ENCODE measurements around the gene DOCK7. TPM values are rescaled to one million over a fixed set of nuclear protein-coding genes. Genes with fewer than 3 reads are reported as not detected.
A peak's percentile ranks its signal among the peaks of the same experiment; 100 is the strongest.
"Not testable (repeated sequence)": the region's sequence is repeated elsewhere in the genome, so short reads cannot be mapped to it uniquely, and the experiment has no call there.

Gene DOCK7
- total RNA-seq, 2 experiments from 2014 or later = 11.9 to 13.7 TPM

DNA sequence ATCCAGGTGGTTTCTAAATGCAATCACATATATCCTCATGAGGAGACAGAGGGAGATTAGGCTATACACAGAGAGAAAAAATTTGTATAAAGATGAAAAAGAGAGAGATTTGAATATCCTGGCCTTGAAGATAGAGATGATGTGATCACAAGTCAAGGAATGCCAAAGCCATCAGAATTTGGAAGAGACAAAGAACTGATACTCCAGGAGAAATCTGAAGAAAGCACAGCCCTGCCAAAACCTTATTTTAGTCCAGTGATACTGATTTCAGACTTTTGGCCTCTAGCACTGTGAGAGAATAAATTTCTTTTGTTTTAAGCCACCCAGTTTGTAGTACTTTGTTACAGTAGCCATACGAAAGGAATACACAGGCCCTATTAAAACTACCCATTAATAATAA, 33.4 kb downstream of the DOCK7 start:
- DNase-seq = no peak
- Mint-ChIP-seq H3K9me3 (ENCODE audit: low read depth) (no peaks in the 10 kb centered on the region), H3K27me3 (no peaks in the 10 kb centered on the region), H3K36me3 (ENCODE audit: low read depth) (peaks cover 3% of the 10 kb centered on the region), H3K27ac (no peak overlapping the region), H3K4me3 (no peak overlapping the region), H3K4me1 (no peaks in the 10 kb centered on the region)
- intact Hi-C loops (cut with DNase I, micrococcal nuclease) = no loop called here
- CTCF ChIA-PET = no interaction called here
- POLR2A ChIA-PET = no interaction called here
- no peak for ATAC-seq

DNA sequence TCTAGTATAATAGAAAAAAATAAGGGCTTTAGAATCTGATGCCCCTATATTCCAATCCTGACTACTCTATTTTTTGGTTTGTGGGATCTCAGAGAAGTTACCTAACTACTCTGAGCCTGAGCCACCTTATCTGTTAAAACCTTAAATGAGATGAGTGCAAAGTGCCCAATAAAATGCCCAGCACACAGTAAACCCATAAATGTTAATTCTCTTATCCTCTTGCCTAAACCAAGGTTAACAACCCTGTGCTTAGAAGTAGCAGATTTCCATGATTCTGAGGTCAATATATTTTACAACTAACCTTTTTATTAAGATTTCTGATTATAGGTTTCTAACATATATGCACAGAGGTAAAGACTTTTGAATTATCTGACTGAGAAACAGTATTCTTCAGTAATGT, 35.8 kb downstream of the DOCK7 start:
- no peak overlapping the region for H3K27ac Mint-ChIP-seq
- DNase-seq (no peak), ATAC-seq (no peak)
- ChIA-PET POLR2A (no interaction called here), CTCF (no interaction called here)
- H3K4me1 Mint-ChIP-seq = no peaks in the 10 kb centered on the region
- peaks cover 3% of the 10 kb centered on the region for H3K36me3 Mint-ChIP-seq (ENCODE audit: low read depth)
- no peaks in the 10 kb centered on the region for H3K9me3 Mint-ChIP-seq (ENCODE audit: low read depth)
- H3K27me3 Mint-ChIP-seq = no peaks in the 10 kb centered on the region
- intact Hi-C loops (cut with DNase I, micrococcal nuclease) = no loop called here
- no peak overlapping the region for H3K4me3 Mint-ChIP-seq

DNA sequence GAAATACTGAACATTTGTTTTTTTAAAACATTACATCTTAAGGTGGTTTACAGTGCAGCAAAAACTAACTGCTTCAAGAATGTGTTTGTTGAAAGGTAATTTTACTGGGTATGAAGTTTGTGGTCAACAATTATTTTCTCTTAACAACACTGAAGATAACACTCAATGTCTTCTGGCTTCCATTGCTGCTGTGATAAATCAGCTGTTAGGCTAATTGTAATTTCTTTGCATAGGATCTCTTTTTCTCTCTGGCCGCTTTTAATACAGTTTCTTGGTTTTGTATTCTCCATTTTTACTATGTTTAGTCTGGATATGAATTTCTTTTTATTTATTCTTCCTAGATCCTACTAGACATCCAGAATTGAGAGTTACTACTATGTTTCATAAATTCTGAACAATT, 44.9 kb downstream of the DOCK7 start:
- intact Hi-C loops (cut with DNase I, micrococcal nuclease) = no loop called here
- ATAC-seq = no peak
- H3K4me1 Mint-ChIP-seq = no peaks in the 10 kb centered on the region
- H3K9me3 Mint-ChIP-seq (ENCODE audit: low read depth) = no peaks in the 10 kb centered on the region
- no peak overlapping the region for H3K27ac Mint-ChIP-seq
- POLR2A ChIA-PET = no interaction called here
- no peak for DNase-seq
- CTCF ChIA-PET = interaction anchor here (0.7 kb wide), 1 partner anchor 497 kb away, joined by 3 read pairs; no protein-coding TSS in a partner anchor
- peaks cover 4% of the 10 kb centered on the region for H3K36me3 Mint-ChIP-seq (ENCODE audit: low read depth)
- no peak overlapping the region for H3K4me3 Mint-ChIP-seq
- no peaks in the 10 kb centered on the region for H3K27me3 Mint-ChIP-seq

DNA sequence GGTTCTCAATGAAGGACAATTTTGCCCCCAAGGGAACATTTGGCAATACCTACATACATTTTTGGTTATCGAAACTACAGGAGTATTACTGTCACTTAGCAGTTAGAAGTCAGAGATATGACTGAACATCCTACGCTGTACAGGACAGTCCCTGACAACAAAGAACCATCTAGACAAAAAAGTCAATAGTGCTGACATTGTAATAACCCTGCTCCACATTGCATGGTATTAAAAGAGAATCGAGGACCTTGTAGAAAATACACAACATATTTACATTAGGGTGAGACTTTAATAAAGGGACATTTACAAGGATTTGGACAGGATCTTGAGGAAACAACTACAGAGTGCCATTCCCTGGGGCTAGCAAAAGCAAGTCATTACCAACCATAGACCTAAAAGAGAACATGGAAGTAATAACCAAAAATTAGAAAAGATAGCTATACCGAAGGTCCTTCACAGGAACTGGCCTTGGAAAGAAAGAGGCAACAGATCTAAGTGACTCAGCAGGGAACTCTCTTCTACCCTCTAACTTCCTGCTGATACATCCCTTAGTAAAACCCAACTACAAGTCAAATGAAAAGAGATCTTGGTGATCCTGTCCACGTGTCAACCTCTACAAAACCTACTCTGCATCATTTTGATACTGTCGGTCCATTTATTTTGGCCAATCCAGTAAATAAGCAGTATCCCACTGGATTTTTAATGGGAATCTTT, 50.6 kb downstream of the DOCK7 start:
- H3K4me1 Mint-ChIP-seq = no peaks in the 10 kb centered on the region
- intact Hi-C loops (cut with DNase I, micrococcal nuclease) = no loop called here
- ATAC-seq = no peak
- no peaks in the 10 kb centered on the region for H3K27me3 Mint-ChIP-seq
- CTCF ChIA-PET = no interaction called here
- POLR2A ChIA-PET = no interaction called here
- no peaks in the 10 kb centered on the region for H3K9me3 Mint-ChIP-seq (ENCODE audit: low read depth)
- H3K36me3 Mint-ChIP-seq (ENCODE audit: low read depth) = peaks cover 9% of the 10 kb centered on the region
- H3K4me3 Mint-ChIP-seq = no peak overlapping the region
- no peak overlapping the region for H3K27ac Mint-ChIP-seq
- no peak for DNase-seq

DNA sequence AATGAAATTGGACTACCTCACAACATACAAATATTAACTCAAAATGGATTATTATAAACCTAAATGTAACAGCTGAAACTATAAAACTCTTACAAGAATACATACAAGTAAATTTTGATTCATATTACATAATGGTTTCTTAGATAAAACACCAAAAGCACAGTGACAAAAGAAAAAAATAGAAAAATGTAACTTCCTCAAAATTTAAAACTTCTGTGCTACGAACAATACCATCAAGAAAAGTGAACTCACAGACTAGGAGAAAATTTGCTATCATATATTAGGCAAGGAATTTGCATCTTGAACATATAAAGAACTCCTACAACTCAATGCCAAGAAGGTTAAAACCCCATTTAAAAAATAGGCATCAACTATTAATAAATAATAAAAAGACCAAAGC, 59.7 kb downstream of the DOCK7 start:
- H3K27ac Mint-ChIP-seq = no peak overlapping the region
- CTCF ChIA-PET = no interaction called here
- peaks cover 18% of the 10 kb centered on the region for H3K36me3 Mint-ChIP-seq (ENCODE audit: low read depth)
- ATAC-seq (no peak), DNase-seq (no peak)
- no peak overlapping the region for H3K4me3 Mint-ChIP-seq
- POLR2A ChIA-PET = no interaction called here
- H3K27me3 Mint-ChIP-seq = no peaks in the 10 kb centered on the region
- H3K9me3 Mint-ChIP-seq (ENCODE audit: low read depth) = no peaks in the 10 kb centered on the region
- intact Hi-C loops (cut with DNase I, micrococcal nuclease) = no loop called here
- H3K4me1 Mint-ChIP-seq = peaks cover 9% of the 10 kb centered on the region

DNA sequence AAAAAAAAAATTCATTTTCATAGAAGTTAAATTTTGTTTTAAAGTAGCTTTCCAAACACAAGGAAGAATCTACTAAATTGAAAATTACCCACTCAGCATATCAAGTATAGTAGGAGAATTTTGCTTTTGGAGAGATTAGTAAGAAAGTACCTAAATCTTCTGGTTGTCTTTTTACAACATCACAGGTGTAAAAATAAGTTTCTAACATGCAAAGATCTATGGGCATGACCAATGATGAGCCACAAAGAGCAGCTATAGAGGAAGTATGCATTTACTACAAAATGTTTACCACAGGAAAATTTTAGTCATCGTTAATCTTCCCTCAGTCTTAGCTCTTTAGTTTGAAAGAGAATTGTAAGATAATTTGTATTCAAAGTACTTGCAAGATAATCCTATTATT, 62.8 kb downstream of the DOCK7 start:
- ChIA-PET POLR2A (no interaction called here), CTCF (no interaction called here)
- ATAC-seq (peak; percentile 66), DNase-seq (no peak)
- H3K27me3 Mint-ChIP-seq = no peaks in the 10 kb centered on the region
- peaks cover 9% of the 10 kb centered on the region for H3K36me3 Mint-ChIP-seq (ENCODE audit: low read depth)
- no peak overlapping the region for H3K4me3 Mint-ChIP-seq
- peaks cover 11% of the 10 kb centered on the region for H3K4me1 Mint-ChIP-seq
- no peaks in the 10 kb centered on the region for H3K9me3 Mint-ChIP-seq (ENCODE audit: low read depth)
- intact Hi-C loops (cut with DNase I, micrococcal nuclease) = no loop called here
- no peak overlapping the region for H3K27ac Mint-ChIP-seq

DNA sequence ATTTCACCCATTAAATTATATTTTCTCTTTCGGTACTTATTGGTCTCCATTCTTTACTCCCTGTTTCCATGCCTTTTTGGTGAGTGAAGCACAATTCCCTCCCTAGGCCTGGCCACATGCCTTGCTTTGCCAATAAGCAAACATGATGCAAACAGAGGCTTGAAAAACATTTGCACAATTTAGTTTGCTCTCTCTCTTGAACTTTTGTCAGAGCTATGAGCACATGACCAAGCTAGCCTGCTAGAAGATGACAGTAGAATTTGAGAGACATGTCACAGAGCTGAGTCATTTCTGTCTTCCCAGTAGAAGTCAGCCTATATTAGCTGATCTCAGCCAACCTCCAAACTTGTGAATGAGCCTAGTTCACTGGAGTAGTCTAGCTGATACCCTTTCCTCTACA, 66.3 kb downstream of the DOCK7 start:
- Mint-ChIP-seq H3K4me1 (peaks cover 11% of the 10 kb centered on the region), H3K27ac (no peak overlapping the region), H3K36me3 (ENCODE audit: low read depth) (peaks cover 7% of the 10 kb centered on the region), H3K27me3 (no peaks in the 10 kb centered on the region), H3K9me3 (ENCODE audit: low read depth) (no peaks in the 10 kb centered on the region), H3K4me3 (no peak overlapping the region)
- POLR2A ChIA-PET = no interaction called here
- intact Hi-C loops (cut with DNase I, micrococcal nuclease) = loop anchor here in 1 of 2 experiments (5.0 kb wide), 1 partner anchor 65 kb away; the partner anchor contains the start of gene DOCK7
- CTCF ChIA-PET = no interaction called here
- no peak for DNase-seq
- ATAC-seq = peak; percentile 95

DNA sequence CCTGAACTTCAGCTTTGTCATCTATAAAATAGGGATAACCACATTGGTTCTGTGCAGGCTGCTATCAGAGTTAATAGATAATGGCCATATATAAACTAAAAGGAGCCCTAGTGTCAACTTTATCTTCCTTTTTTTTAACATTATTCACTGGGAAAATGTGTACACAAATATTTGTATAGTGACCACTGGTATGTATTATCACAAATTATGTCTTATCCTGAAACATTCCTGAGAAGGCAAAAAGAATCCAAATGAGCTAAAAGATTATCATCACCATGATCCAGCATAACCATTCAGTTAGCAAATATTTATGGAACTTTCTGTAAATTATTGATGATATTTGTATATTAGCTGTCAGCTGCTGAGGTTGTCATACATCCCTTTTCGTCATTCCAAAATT, 74.3 kb downstream of the DOCK7 start:
- H3K4me3 Mint-ChIP-seq = no peak overlapping the region
- no peak overlapping the region for H3K27ac Mint-ChIP-seq
- intact Hi-C loops (cut with DNase I, micrococcal nuclease) = no loop called here
- POLR2A ChIA-PET = no interaction called here
- CTCF ChIA-PET = no interaction called here
- peaks cover 2% of the 10 kb centered on the region for H3K36me3 Mint-ChIP-seq (ENCODE audit: low read depth)
- ATAC-seq (no peak), DNase-seq (no peak)
- no peaks in the 10 kb centered on the region for H3K4me1 Mint-ChIP-seq
- no peaks in the 10 kb centered on the region for H3K9me3 Mint-ChIP-seq (ENCODE audit: low read depth)
- no peaks in the 10 kb centered on the region for H3K27me3 Mint-ChIP-seq

DNA sequence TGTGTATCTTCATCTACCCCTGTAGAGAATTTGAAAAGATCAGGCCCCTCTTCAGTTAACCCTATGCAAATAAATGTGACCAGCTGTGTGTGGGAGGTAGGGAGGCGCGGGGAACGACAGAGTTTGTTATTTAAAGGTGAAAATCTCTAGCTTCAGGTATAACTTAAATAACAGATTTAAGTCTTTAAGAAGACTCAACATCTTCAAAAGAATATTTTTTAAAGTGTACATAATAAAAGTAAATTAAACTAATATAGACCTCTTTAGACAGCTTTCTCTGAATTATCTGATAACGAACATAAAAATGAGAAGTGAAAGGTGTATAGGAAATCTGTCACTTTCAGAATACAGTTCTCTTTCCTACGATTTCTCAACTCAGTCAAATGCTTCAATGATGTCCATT, 74.9 kb downstream of the DOCK7 start:
- H3K4me1 Mint-ChIP-seq = no peaks in the 10 kb centered on the region
- H3K4me3 Mint-ChIP-seq = no peak overlapping the region
- ChIA-PET CTCF (no interaction called here), POLR2A (no interaction called here)
- ATAC-seq (no peak), DNase-seq (no peak)
- H3K9me3 Mint-ChIP-seq (ENCODE audit: low read depth) = no peaks in the 10 kb centered on the region
- intact Hi-C loops (cut with DNase I, micrococcal nuclease) = no loop called here
- no peaks in the 10 kb centered on the region for H3K27me3 Mint-ChIP-seq
- H3K27ac Mint-ChIP-seq = no peak overlapping the region
- H3K36me3 Mint-ChIP-seq (ENCODE audit: low read depth) = peaks cover 2% of the 10 kb centered on the region

DNA sequence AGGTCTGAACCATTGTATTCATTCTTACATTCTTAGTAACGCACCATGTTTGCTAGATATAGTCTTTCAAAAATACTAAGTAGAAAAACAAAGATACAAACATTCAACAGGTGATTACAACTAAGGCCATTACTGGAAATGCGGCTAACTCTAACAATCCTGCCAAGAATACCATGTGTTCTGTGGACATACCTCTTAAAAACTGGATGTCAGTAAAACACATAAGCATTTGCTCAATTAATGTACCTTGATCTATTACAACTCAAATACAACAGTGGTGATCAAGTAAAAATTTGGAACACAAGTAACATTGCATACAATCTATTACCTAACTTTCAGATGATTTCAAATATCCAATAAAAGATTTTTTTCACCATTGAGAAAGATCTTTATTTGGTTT, 75.4 kb downstream of the DOCK7 start:
- H3K4me3 Mint-ChIP-seq = no peak overlapping the region
- intact Hi-C loops (cut with DNase I, micrococcal nuclease) = no loop called here
- ChIA-PET CTCF (no interaction called here), POLR2A (no interaction called here)
- no peaks in the 10 kb centered on the region for H3K27me3 Mint-ChIP-seq
- no peaks in the 10 kb centered on the region for H3K4me1 Mint-ChIP-seq
- peaks cover 2% of the 10 kb centered on the region for H3K36me3 Mint-ChIP-seq (ENCODE audit: low read depth)
- no peaks in the 10 kb centered on the region for H3K9me3 Mint-ChIP-seq (ENCODE audit: low read depth)
- DNase-seq (no peak), ATAC-seq (no peak)
- H3K27ac Mint-ChIP-seq = no peak overlapping the region

DNA sequence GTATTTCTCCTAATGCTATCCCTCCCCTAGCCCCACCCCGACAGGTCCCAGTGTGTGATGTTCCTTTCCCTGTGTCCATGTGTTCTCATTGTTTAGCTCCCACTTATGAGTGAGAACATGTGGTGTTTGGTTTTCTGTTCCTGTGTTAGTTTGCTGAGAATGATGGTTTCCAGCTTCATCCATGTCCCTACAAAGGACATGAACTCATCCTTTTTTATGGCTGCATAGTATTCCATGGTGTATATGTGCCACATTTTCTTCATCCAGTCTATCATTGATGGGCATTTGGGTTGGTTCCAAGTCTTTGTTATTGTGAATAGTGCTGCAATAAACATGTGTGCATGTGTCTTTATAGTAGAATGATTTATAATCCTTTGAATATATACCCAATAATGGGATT, 77.6 kb downstream of the DOCK7 start:
- CTCF ChIA-PET; H3K4me3 Mint-ChIP-seq; intact Hi-C loops (cut with DNase I, micrococcal nuclease); H3K4me1 Mint-ChIP-seq; H3K9me3 Mint-ChIP-seq (ENCODE audit: low read depth); H3K27ac Mint-ChIP-seq; H3K27me3 Mint-ChIP-seq; H3K36me3 Mint-ChIP-seq (ENCODE audit: low read depth); DNase-seq; ATAC-seq; POLR2A ChIA-PET: not testable (repeated sequence)

DNA sequence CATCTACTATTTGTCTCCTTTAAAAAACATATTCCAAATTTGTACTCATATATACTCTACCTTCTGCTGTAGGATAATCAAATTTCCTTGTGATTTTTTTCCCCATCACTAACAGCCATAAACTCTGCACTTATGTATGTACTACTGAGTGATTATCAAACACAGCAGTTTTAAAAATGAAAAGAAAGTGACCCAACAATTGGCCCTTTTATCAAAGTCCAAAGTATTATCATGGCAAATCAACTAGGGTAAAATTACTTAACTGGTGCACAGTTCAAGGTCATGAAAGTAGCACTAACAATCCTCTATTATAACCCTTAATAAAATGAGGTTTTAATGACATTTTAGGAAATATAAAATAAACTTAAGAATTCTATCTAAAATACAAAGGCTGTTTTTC, 79.3 kb downstream of the DOCK7 start:
- H3K4me3 Mint-ChIP-seq = no peak overlapping the region
- intact Hi-C loops (cut with DNase I, micrococcal nuclease) = no loop called here
- H3K9me3 Mint-ChIP-seq (ENCODE audit: low read depth) = no peaks in the 10 kb centered on the region
- no peak overlapping the region for H3K27ac Mint-ChIP-seq
- DNase-seq (no peak), ATAC-seq (no peak)
- H3K36me3 Mint-ChIP-seq (ENCODE audit: low read depth) = no peaks in the 10 kb centered on the region
- H3K27me3 Mint-ChIP-seq = no peaks in the 10 kb centered on the region
- ChIA-PET CTCF (no interaction called here), POLR2A (no interaction called here)
- no peaks in the 10 kb centered on the region for H3K4me1 Mint-ChIP-seq

DNA sequence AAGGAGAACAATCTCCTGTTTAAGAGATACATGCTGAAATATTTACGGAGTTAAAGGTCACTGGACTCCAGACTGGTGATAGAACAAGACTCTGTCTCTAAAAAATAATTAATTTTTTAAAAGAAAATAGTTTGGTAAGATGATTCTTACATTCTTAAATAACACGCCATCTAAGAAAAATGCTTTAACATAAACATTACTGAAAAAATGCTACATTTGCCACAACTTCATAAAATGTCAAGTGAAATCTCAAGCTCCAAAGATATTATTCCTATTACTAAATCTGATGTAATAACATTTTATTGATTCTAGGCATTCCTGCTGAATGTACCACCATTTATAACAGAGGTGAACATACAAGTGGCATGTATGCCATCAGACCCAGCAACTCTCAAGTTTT, 86.7 kb downstream of the DOCK7 start:
- POLR2A ChIA-PET = no interaction called here
- intact Hi-C loops (cut with DNase I, micrococcal nuclease) = no loop called here
- CTCF ChIA-PET = no interaction called here
- H3K9me3 Mint-ChIP-seq (ENCODE audit: low read depth) = no peaks in the 10 kb centered on the region
- no peaks in the 10 kb centered on the region for H3K36me3 Mint-ChIP-seq (ENCODE audit: low read depth)
- H3K27ac Mint-ChIP-seq = no peak overlapping the region
- no peaks in the 10 kb centered on the region for H3K27me3 Mint-ChIP-seq
- ATAC-seq = no peak
- H3K4me1 Mint-ChIP-seq = peaks cover 4% of the 10 kb centered on the region
- no peak overlapping the region for H3K4me3 Mint-ChIP-seq
- DNase-seq = no peak

Data from activated CD4-positive, alpha-beta T cell treated with anti-CD3 and anti-CD28 coated beads for 36 hours (primary cell).